Omental fat pad (tissue), 4 donors: ENCODE results near the gene CMBL. TPM values are rescaled to one million over a fixed set of nuclear protein-coding genes. Genes with fewer than 3 reads are reported as not detected.
"Not testable (repeated sequence)": the region's sequence is repeated elsewhere in the genome, so short reads cannot be mapped to it uniquely, and the experiment has no call there.

Experiments
- ATAC-seq: fragments of 150-250 bp; one replicate; pipeline ENCODE4 v1.9.1; 2016; ENCODE audit warnings: mild to moderate bottlenecking, moderate library complexity; ENCODE audit not compliant: low FRiP score
- DNase-seq: peaks from one replicate; pipeline ENCODE4 v3.0.0-alpha.2; 2019; ENCODE audit warnings: low spot score
- total RNA-seq, 4 donors: library from RNA; depleted of rRNA; stranded (reverse); fragments of >200 nt; gene quantifications; one replicate each; pipeline ENCODE4 v1.1.0, GENCODE V29; 2016
- TF ChIP-seq, protein P1 (sequence below), 3 donors: fragments of 450-650 bp; IDR thresholded peaks; one replicate each; pipeline ENCODE4 v1.5.1; 2016 to 2017; ENCODE audit warnings: antibody characterized with exemption in 3 of 3, mild to moderate bottlenecking in 3 of 3, moderate library complexity in 2 of 3

Gene CMBL
- total RNA-seq, 4 donors from 2014 or later = 7.1 to 16.7 (median 8.7) TPM

GRCh38 chr5:10317825-10318682 lies 10.4 kb upstream of the CMBL start:
- TF ChIP-seq, protein P1, sequence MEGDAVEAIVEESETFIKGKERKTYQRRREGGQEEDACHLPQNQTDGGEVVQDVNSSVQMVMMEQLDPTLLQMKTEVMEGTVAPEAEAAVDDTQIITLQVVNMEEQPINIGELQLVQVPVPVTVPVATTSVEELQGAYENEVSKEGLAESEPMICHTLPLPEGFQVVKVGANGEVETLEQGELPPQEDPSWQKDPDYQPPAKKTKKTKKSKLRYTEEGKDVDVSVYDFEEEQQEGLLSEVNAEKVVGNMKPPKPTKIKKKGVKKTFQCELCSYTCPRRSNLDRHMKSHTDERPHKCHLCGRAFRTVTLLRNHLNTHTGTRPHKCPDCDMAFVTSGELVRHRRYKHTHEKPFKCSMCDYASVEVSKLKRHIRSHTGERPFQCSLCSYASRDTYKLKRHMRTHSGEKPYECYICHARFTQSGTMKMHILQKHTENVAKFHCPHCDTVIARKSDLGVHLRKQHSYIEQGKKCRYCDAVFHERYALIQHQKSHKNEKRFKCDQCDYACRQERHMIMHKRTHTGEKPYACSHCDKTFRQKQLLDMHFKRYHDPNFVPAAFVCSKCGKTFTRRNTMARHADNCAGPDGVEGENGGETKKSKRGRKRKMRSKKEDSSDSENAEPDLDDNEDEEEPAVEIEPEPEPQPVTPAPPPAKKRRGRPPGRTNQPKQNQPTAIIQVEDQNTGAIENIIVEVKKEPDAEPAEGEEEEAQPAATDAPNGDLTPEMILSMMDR (IDR thresholded peaks at IDR 0.05) = no peak
- DNase-seq = no peak
- ATAC-seq = no peak

DNA sequence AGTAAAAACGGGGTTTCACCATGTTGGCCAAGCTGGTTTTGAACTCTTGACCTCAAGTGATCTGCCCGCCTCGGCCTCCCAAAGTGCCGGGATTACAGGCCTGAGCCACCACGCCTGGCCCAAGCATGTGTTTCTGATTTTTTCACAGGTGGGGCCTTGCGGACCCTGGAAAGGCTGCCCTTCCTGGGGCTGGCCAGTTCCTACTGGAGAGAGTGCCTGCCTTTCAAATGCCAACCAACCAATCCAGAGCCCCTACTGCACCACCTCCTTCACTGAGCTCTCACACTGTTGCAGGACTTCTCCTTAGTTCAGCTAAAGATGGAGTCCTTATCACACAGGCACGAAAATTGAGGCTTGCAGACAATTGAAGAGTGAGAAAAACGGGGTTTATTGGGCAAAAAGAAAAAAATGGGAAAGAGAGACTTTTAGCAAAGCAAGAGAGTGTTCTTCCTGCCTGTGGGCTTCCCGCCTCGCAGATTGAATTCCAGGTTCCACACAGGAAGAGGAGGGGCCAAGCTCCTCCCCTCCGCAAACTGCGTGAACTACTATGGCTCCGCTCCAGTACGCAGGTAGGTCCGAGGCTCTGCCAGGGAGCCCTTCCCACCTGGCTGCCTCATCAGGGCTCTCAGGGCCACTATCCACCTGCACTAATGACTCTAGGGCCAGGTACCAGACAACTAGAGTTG lies 8.3 kb upstream of the CMBL start:
- ATAC-seq (no peak), DNase-seq (no peak)
- TF ChIP-seq, protein P1 (IDR thresholded peaks at IDR 0.05) = no peak

DNA sequence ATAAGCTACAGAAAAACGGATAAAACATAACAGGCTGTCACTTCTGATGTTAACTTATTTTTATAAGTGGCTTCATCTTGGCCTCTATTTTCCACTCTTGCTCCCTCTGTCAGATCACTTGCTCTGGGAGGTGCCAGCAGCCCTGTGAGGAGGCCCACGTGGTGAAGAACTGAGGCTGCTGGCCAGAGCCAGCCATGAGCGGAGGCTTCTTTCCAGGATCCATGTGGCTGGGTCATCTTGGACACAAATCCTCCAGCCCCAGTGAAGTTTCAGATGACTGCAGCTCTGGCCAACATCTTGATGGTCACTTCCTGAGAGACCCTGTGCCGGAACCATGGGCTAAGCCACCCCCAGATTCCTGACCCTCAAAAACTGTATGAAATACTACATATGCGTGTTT lies 7.5 kb upstream of the CMBL start:
- ATAC-seq (no peak), DNase-seq (no peak)
- TF ChIP-seq, protein P1 (IDR thresholded peaks at IDR 0.05) = no peak

DNA sequence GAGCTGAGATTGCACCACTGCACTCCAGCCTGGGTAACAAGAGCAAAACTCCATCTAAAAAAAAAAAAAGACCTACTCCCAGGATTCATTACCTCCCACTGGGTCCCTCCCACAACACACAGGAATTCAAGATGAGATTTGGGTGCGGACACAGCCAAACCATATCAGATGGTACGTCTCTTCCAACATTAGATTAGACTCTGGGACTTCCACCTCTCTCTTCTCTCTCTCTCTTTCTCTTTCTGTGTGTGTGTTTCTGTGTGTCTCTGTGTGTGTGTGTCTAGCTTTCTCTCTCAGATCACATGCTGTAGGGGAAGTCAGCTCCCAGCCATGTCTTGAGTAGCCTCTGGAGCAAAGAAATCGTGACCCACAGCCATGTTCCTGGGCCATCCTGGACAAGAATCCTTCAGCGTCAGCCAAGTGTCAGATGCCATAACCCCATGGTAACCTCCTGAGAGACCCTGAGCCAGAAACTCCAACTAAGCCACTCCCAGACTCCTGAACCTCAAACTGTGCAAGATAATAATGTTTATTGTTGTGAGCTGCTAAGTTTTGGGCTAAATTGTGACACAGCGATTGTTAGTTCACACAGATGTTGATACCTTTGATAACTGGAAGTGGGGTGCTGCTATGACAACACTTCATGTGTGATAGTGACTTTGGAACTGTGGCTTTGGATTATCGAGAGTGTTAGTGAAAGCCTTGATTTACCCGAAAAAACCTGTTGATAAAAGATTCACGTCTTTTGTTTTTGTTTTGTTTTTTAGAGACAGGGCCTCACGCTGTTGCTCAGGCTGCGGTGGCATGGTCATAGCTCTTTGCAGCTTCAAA lies 4.1 kb upstream of the CMBL start:
- ATAC-seq (no peak), DNase-seq (no peak)
- TF ChIP-seq, protein P1 (IDR thresholded peaks at IDR 0.05) = no peak

GRCh38 chr5:10310835-10311570 lies 3.3 kb upstream of the CMBL start:
- DNase-seq, ATAC-seq: not testable (repeated sequence)

DNA sequence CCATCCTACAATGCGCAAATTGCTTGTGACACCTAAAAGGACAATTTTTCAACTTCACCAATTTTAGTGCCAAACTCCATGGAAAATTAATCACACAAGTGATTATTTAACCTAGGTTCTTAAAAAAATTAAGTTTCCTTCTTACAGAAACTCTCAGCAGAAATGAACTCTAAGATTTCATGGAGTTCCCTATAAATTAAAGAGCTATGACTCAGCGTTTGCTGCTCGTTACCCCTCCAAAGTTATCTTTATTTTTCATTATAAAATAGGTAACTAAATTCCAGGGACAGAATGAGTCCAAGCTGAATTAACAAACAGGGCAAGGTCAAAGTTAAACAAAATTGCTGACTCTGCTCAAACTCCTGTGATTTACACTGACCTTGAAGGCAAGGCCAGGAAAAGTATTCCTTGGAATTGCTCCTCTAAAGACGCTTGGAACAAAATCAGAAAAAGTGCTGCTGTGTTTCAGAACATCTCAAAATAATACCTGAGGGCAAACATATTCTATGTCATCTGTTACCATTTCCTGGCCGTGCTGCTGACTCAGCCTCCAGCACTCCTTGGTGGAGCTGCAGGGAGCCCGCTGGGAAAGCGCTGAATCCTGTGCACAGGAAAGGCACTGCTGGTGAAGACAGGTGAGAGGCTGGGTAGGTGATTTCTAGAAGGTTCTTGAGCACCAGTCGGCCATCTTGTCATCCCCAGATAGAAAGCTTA lies 2.5 kb upstream of the CMBL start:
- TF ChIP-seq, protein P1 (IDR thresholded peaks at IDR 0.05) = no peak
- DNase-seq (no peak), ATAC-seq (peak; percentile 25)
